Activated CD4-positive, alpha-beta T cell treated with anti-CD3 and anti-CD28 coated beads for 24 hours (primary cell): ENCODE data around the gene MGRN1.
A peak's percentile ranks its signal among the peaks of the same experiment; 100 is the strongest.

Source experiments
- DNase-seq, 2 donors: peaks; one replicate each; pipeline ENCODE4 v3.0.0-alpha.2; 2020; ENCODE audit warnings: low read depth in 2 of 2

MGRN1 gene

GRCh38 chr16:4604401-4604800 lies 20.2 kb upstream of the MGRN1 start:
- DNase-seq: no peak

GRCh38 chr16:4606354-4606753 lies 18.3 kb upstream of the MGRN1 start:
- no peak for DNase-seq

GRCh38 chr16:4607841-4608703 lies 16.6 kb upstream of the MGRN1 start:
- no peak for DNase-seq

- DNase-seq: no peak
These were observed 16.0 kb upstream of the MGRN1 start for GRCh38 chr16:4608704-4608980.

GRCh38 chr16:4609200-4610010 lies 15.2 kb upstream of the MGRN1 start:
- DNase-seq: no peak

- no peak for DNase-seq
These were observed 14.3 kb upstream of the MGRN1 start for GRCh38 chr16:4610011-4611005.

- DNase-seq: no peak
These were observed 13.1 kb upstream of the MGRN1 start for GRCh38 chr16:4611337-4612021.

DNA sequence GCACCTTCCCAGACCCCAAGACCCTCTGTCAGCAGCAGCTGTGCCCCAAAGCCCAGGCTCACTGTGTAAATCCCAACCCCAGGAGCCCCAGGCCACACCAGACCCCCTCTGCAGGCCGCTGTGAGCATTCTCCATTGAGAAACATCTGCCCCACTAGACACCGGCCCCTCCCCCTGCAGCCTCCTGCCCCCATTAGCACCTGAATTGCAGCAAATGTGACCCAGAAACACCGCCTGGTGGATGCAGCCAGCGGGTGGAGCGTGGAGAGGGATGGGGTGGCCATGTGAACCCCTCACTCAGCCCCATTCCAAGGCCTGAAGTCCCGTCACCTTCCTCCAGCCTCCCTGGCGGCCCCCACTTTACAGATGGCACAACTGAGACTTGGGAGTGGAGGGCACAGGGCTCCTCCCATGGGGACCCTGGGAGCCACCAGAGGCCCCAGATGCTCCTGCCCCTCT lies 12.1 kb upstream of the MGRN1 start:
- no peak for DNase-seq

DNA sequence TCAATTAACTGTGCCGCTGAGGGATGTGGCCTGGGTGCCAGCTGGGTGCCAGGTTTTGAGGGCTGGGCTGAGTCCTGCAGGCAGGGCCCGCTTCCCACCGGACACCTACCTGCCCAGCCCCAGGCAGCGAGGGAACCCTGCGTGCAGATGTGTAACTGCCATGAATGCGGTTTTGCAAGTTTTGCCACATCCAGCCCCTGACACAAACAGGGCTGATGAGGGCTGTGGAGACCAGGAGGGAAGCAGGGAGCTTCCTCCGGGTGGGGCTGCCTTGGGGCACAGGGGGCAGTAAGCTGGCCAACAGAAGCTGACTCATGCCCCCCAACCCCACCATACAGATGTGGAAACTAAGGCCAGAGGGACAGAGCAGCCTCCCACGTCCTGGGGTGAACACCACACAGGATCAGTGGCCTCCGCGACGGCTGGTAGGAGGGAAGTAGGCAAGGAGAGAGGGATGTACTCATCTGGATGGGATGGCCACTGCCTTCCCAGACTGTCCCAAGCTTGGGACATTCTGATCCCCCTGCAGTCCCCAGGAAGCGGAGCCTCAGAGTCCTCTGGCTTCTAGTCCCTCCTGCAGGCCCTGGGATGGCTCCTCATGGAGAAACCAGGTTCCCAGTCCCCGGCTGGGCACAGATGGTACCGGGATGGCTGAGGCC lies 11.5 kb upstream of the MGRN1 start:
- no peak for DNase-seq

DNA sequence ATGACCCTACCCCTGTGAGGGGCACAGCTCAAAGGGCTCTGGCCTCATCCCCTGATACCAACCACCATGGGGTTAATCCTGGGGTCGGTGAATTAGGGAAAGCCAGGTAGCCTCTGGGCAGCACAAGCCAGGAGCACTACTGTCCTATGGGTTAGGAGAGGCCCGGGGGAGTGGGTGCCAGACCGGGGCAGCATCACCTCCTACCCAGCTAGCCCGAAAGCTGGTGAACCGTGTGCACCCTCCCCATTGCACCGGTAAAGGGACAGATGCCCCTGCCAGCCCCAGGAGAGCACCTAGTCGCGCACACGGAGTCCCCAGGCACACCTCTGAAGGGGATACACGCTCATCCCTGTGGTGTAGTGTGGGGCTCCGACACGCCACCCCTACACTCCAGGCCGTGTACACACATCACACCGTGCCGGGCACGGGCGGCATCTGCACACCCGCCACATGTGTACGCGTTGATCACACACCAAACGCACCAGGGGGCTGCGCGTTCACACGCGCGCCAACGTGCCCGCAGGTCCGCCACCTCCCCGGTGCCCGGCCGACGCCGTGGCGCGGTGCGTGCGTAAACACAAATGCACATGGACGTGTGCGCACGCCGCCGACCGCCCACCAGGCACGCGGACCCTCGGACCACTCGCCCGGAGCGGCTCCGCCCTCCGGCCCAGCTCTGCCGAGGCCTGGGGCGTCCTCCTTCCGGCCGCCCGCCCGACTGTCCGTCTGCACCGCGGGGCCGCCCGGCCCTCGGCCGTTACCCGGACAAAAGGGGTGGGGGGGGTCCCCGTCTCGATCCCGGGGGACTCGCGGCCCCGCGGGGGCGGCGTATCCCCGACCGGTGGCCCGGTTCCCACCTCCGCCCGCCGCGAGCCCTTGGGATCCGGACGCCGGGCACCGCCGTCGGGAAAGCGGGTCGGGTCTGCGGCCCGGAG lies 10.7 kb upstream of the MGRN1 start:
- no peak for DNase-seq

DNA sequence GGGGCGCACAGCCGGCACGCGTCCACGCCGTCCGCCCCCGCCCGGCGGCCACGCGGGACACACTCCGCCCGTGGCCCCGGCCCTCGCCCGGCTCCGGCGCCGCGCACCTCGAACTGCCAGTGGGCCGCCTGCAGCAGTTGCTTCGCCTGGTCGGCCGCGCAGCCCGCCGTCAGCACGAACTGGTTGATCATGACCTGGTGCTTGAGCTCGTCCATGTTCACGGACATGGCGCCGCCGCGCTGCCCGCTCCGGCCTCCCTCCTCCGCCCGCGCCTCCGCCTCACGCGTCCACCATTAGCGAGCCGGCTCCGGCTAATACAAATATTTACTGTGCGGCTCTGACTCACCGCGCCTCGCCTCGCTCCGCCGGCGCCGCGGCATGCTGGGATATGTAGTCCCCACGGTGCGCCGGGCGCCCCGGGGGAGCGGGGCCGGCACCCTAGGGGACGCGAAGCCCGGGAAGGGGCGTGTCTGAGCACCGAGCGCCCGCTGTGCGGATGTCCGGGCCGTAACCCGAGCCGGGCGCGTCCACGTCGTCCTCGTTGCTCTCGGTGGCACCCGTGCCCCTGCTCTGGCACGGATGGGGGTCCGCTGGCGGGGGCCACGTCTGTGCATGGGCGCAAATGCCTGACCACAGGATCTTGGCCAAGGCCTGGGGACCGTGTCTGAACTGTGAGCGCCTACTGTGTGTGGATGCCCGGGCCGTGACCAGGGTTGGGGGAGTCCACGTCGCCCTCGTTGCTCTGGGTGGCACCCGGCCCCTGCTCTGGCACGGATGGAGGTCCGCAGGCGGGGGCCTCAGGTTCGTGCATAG lies 9.8 kb upstream of the MGRN1 start, which contains the start of gene UBALD1:
Gene UBALD1 (minus strand): TSS at position 318 of the 813 bp plus-strand sequence. CDS start 91 bp downstream, at position 227.
- DNase-seq: peak; percentile 61 to 71

GRCh38 chr16:4615384-4616046 lies 9.1 kb upstream of the MGRN1 start:
- no peak for DNase-seq

DNA sequence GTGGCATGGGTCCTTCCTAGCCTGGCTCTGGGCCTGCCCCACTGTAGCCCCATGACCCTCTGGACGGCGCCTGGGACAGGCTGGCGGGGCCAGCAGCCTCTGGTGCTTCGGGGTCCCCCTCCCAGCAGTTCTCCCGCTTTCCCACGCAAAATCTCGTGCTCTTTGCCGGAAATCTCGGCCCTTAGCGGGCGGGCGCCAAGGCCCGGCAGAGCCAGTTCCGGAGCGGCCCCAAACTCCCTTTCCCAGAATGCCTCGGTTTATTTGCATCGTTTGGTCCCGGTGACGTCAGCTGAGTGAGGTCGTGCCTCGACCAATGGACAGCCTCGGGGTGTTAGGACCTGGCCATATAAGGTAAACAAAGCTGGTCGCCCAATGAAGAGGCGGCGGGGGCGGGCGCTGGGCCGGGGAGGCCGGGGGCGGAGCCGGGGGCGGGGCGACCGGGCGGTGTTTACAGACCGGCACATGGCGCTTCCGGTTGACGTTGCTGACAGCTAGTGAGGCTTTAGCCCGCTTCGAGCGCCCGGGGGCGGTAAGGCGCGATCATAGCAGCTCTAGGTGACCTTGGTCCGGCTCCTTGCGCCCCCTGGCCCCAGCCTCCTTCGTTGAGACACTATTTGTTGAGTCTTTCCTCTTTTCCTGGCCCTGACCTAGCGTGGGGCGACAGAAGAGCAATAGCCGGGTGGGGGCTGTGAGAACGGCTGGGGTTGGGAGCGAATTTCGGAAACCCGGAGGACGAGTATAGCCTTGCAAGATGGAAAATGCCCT lies 8.4 kb upstream of the MGRN1 start:
- DNase-seq: peak; percentile 97 to 98

DNA sequence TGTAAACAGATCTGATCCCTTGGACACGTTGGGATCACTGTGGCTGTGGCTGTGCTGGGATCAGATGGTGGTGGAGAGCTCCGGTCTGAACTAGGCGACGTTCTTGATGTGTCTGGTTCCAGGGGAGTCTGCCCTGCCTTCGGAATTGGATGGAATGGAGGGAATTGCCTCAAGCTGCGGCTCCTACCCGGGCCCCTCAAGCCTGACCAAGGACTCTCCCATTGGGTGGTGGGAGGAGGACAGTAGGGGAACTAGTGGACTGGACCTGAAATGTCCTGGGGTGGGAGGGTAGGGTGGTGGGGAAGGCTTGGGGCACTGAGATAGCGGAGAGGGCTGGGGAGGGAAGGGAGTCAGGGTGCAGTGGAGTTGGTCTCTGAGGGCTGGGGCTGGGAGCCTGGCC lies 6.7 kb upstream of the MGRN1 start:
- DNase-seq: no peak

- no peak for DNase-seq
These were observed 5.8 kb upstream of the MGRN1 start for GRCh38 chr16:4618645-4619418.

- no peak for DNase-seq
These were observed 1.0 kb upstream of the MGRN1 start for GRCh38 chr16:4623593-4623992.
